HG03095 (cell line): ENCODE data around the gene FAM50A.

Experiments
- ATAC-seq: cut with Tn5 transposase; IDR thresholded peaks from one replicate; pipeline ENCODE4 v1.9.1; 2021; ENCODE audit warnings: moderate library complexity; ENCODE audit not compliant: unreplicated experiment

The FAM50A gene

GRCh38 chrX:154437971-154438893 lies 5.7 kb upstream of the FAM50A start:
- ATAC-seq = no peak

- no peak for ATAC-seq
Measured at GRCh38 chrX:154439841-154440240, 4.1 kb upstream of the FAM50A start.

- ATAC-seq = no peak
Measured at GRCh38 chrX:154440623-154441357, 3.2 kb upstream of the FAM50A start.

- no peak for ATAC-seq
Measured at GRCh38 chrX:154441564-154441963, 2.4 kb upstream of the FAM50A start.

- ATAC-seq = no peak
Measured at GRCh38 chrX:154441984-154442707, 1.8 kb upstream of the FAM50A start.

- ATAC-seq = no peak
Measured at GRCh38 chrX:154443479-154443910, 446 bp upstream of the FAM50A start.

GRCh38 chrX:154444755-154445246 lies 860 bp downstream of the FAM50A start:
- no peak for ATAC-seq

GRCh38 chrX:154445776-154446175 lies 1.8 kb downstream of the FAM50A start:
- no peak for ATAC-seq

GRCh38 chrX:154446430-154446829 lies 2.5 kb downstream of the FAM50A start:
- no peak for ATAC-seq

- ATAC-seq = no peak
Measured at GRCh38 chrX:154448484-154448883, 4.5 kb downstream of the FAM50A start.

GRCh38 chrX:154449618-154450017 lies 5.7 kb downstream of the FAM50A start:
- ATAC-seq = no peak

GRCh38 chrX:154450312-154450711 lies 6.4 kb downstream of the FAM50A start:
- no peak for ATAC-seq

- ATAC-seq = no peak
Measured at GRCh38 chrX:154452823-154453222, 8.9 kb downstream of the FAM50A start.

GRCh38 chrX:154457491-154458115 lies 13.7 kb downstream of the FAM50A start:
- ATAC-seq = no peak

GRCh38 chrX:154458116-154458953 lies 14.4 kb downstream of the FAM50A start, which contains the start of gene PLXNA3:
PLXNA3 (plus strand) TSS chrX:154458281; CDS start chrX:154460184, 1,903 bp downstream.
- ATAC-seq = no peak

- ATAC-seq = no peak
Measured at GRCh38 chrX:154458954-154459778, 15.2 kb downstream of the FAM50A start.

- no peak for ATAC-seq
Measured at GRCh38 chrX:154459832-154460231, 15.9 kb downstream of the FAM50A start.

- no peak for ATAC-seq
Measured at GRCh38 chrX:154460326-154460725, 16.4 kb downstream of the FAM50A start.

- ATAC-seq = no peak
Measured at GRCh38 chrX:154462396-154462795, 18.5 kb downstream of the FAM50A start.
